ENCODE results near the gene ELP4. TPM values are rescaled to one million over a fixed set of nuclear protein-coding genes. Genes with fewer than 3 reads are reported as not detected.

ELP4 gene
- total RNA-seq, 1 donor from 2014 or later: 21.7 TPM

DNA sequence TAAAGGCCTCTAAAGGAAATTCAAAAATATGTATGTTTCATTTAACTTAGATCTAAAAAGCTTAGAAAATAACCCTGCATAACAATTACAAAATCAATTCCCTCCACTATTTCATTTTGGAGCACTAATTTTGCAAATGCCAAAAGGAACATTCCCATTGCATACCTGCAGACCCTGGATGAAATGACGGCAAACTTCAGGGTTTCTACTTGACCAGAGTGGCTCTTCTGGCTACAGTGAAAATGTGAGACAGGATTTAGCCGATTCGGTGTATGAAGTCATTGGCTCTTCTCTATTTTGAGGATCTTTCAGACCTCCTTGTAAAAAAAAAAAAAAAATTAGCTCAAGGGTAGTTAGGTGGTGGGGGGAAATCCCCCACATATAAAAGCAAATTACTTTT lies 257.5 kb downstream of the ELP4 start:
- Mint-ChIP-seq H3K27ac (no peak overlapping the region), H3K4me1 (ENCODE audit: unreplicated experiment) (peaks cover 3% of the 10 kb centered on the region)

DNA sequence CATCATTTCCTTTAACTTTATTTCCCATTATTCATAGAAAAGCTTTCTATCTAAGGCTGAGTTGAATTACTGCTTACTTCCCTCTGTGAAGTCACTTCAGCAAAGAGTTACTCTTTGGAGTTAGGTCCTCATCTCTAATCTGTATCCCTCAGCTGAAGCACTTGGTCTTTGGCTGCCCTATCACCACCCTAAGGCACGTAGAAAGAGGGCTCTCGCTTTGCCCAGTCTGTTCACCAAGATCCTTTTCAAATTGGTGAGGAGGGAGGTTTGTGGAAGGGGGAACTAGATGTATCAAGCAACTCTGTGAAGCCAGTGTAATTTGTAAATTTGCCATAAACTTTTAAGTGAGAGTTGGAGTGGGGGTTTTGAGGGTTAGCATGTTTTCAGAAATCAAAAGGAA lies 258.1 kb downstream of the ELP4 start:
- Mint-ChIP-seq H3K4me1 (ENCODE audit: unreplicated experiment) (peaks cover 3% of the 10 kb centered on the region), H3K4me3 (no peak overlapping the region), H3K36me3 (no peaks in the 10 kb centered on the region), H3K9me3 (no peaks in the 10 kb centered on the region), H3K27ac (no peak overlapping the region), H3K27me3 (no peaks in the 10 kb centered on the region)
- TF ChIP-seq, protein P1, sequence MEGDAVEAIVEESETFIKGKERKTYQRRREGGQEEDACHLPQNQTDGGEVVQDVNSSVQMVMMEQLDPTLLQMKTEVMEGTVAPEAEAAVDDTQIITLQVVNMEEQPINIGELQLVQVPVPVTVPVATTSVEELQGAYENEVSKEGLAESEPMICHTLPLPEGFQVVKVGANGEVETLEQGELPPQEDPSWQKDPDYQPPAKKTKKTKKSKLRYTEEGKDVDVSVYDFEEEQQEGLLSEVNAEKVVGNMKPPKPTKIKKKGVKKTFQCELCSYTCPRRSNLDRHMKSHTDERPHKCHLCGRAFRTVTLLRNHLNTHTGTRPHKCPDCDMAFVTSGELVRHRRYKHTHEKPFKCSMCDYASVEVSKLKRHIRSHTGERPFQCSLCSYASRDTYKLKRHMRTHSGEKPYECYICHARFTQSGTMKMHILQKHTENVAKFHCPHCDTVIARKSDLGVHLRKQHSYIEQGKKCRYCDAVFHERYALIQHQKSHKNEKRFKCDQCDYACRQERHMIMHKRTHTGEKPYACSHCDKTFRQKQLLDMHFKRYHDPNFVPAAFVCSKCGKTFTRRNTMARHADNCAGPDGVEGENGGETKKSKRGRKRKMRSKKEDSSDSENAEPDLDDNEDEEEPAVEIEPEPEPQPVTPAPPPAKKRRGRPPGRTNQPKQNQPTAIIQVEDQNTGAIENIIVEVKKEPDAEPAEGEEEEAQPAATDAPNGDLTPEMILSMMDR (conservative IDR thresholded peaks at IDR 0.05): no peak
- no peak for DNase-seq (ENCODE audit: extremely low spot score, unreplicated experiment)

More for the DNA sequence above, 257.5 kb downstream of the ELP4 start:
- TF ChIP-seq, protein P1 (conservative IDR thresholded peaks at IDR 0.05): no peak
- H3K9me3 Mint-ChIP-seq: no peaks in the 10 kb centered on the region
- H3K27me3 Mint-ChIP-seq: no peaks in the 10 kb centered on the region
- H3K36me3 Mint-ChIP-seq: no peaks in the 10 kb centered on the region
- no peak overlapping the region for H3K4me3 Mint-ChIP-seq
- no peak for DNase-seq (ENCODE audit: extremely low spot score, unreplicated experiment)

DNA sequence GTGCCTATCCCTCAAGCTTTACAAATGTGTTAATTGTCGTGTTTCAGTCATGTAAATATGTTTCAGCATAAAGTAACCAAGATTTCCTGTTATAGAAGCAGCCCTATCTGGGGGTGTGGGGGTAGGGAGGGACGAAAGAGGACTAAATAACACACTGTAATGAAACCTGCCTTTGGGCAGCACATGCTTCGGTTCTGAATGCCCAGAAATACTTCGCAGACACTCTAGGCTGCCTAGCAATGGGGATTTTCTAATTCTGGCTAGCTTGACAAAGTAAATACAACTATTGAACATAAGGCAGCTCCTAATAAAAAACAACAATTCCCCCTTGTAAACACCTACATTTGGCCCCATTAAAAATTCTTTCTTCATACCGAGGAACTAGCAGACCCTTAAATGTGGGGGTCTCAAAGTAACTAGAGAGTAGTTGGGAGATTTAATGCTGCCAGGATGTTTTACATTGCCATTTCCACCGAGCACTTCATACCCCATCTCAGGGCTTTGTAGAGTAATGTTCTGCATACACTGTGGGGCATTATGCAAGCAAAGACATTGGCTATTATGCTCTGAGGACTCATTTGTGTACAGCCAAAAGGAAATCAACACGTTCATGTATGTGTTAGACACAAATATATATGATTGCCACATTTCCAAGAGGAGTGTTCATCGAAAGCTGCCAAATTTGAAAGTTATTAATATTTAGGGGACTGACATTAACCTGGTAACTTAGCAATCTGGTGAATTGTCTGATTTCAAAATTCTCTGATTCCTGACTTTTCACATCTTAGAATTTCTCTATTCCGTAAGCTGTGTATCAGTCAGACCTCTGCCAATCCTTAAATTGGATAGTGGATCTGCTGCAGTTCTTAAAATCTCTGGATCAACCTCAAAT lies 259.4 kb downstream of the ELP4 start:
- TF ChIP-seq, protein P1 (conservative IDR thresholded peaks at IDR 0.05): no peak
- no peaks in the 10 kb centered on the region for H3K9me3 Mint-ChIP-seq
- DNase-seq (ENCODE audit: extremely low spot score, unreplicated experiment): no peak
- H3K27me3 Mint-ChIP-seq: no peaks in the 10 kb centered on the region
- H3K27ac Mint-ChIP-seq: no peak overlapping the region
- H3K36me3 Mint-ChIP-seq: no peaks in the 10 kb centered on the region
- no peaks in the 10 kb centered on the region for H3K4me1 Mint-ChIP-seq (ENCODE audit: unreplicated experiment)
- H3K4me3 Mint-ChIP-seq: no peak overlapping the region

DNA sequence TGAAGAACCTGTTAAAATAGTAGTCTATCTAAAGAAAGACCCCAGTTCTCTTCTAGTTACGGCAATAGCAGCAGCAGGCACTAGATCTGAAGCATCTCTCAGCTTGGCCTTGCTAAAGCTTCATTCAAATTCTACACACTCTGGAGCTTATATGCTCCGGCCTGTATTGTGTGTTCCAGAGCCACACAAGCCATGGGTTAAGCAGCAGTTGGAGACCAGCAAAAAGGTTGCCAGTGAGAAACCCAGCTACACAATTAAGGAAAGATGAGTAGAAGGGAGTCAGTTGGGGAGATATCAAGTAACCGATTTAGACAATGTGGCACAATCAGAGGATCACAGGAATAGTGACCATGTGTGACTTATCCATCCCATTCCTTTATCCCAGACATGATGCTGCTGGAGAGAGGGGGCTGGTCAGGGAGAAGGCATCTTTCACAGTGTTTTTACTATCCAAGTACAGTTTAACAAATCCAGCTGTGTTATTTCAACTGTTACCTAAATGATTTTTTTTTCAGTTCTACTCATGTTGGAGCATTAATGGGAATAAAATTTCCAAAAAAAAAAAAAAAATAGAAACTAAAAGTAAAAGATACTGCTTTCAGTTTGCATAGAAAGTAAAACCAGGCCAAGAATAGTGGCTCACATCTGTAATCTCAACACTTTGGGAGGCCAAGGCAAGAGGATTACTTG lies 260.6 kb downstream of the ELP4 start:
- H3K4me3 Mint-ChIP-seq: no peak overlapping the region
- H3K27ac Mint-ChIP-seq: no peak overlapping the region
- H3K4me1 Mint-ChIP-seq (ENCODE audit: unreplicated experiment): no peaks in the 10 kb centered on the region
- no peak for DNase-seq (ENCODE audit: extremely low spot score, unreplicated experiment)
- no peaks in the 10 kb centered on the region for H3K27me3 Mint-ChIP-seq
- TF ChIP-seq, protein P1 (conservative IDR thresholded peaks at IDR 0.05): no peak
- H3K36me3 Mint-ChIP-seq: no peaks in the 10 kb centered on the region
- no peaks in the 10 kb centered on the region for H3K9me3 Mint-ChIP-seq

DNA sequence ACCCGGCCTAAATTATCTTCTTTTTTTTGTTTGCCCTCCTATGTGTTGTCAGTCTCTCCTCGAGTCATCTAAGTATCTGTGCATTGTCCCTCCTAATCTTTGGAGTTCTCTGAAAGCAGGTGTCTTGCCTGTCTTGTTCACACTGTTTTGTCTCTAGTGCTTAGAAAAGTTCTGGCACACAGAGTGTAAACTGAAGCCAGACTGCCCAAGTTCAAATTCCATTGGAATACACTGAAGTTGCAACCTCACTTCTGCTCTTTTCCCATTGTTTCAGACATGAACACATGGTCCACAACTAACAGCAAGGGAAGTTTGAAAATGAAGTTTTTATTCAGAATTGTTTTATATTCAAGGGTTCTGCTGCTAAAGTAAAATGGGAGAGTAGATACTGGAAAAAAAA lies 262.8 kb downstream of the ELP4 start:
- no peak overlapping the region for H3K4me3 Mint-ChIP-seq

More for the DNA sequence above, 262.8 kb downstream of the ELP4 start:
- Mint-ChIP-seq H3K9me3 (no peaks in the 10 kb centered on the region), H3K27me3 (no peaks in the 10 kb centered on the region), H3K4me1 (ENCODE audit: unreplicated experiment) (no peaks in the 10 kb centered on the region), H3K36me3 (peaks cover 2% of the 10 kb centered on the region), H3K27ac (no peak overlapping the region)
- TF ChIP-seq, protein P1 (conservative IDR thresholded peaks at IDR 0.05): no peak
- no peak for DNase-seq (ENCODE audit: extremely low spot score, unreplicated experiment)

Measured in type B pancreatic cell (in vitro differentiated cells).